GM19397 (cell line): Measurements from ENCODE around the gene PGGHG.
"Not testable (repeated sequence)": the region's sequence is repeated elsewhere in the genome, so short reads cannot be mapped to it uniquely, and the experiment has no call there.

Experiments
- ATAC-seq: cut with Tn5 transposase; IDR thresholded peaks from one replicate; pipeline ENCODE4 v1.9.1; 2021; ENCODE audit warnings: mild to moderate bottlenecking, moderate library complexity; ENCODE audit not compliant: unreplicated experiment

PGGHG gene

DNA sequence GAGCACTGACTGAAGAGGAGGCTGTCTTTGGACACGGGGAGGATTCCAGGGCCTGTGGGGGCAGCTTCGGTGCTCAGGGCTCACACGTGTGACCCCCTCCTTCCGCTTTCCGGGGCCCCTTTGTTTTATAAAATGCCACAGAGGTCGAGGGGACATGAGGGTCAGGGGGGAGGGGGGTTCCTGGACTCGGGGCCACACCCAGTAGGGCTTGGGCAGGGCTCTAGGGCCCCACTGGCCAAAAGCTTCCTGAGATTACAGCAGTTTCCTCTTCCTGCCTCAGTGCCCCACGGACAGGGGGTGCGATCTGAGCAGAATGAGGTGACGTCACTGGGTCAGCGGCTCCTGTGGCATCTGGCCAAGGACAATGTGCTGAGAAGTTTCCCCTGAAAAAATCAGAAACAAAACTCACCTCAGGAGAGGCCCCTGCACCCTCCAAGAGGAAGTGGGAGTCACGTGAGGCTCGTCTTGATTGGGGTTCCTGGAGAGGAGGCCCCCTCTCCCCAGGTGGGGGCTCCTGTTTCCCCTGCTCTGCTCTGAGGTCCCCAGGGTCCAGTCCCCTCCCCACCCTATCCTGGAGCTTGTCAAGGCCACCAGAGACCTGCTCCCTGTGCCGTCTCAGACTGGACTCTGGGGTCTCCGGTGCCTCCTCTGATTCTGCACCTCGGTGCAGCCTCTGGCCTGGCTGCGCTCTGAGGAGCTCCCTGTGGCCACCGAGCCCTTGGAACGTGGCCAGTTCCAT, 38.1 kb downstream of the PGGHG start:
- peak; percentile 51 for ATAC-seq

DNA sequence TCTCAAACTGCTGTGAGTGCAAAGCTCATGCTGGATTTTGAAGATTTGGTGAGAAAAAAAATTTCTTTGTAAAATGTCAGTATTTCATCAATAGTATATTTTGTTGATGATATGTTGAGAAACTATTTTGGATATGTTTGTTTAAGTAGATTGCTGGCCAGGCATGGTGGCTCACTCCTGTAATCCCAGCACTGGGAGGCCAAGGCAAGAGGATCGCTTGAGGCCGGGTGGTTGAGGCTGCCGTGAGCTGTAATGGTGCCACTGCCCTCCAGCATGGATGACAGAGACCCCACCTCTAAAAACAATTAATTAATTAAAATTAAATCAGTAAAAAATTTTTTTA, 38.6 kb downstream of the PGGHG start:
- no peak for ATAC-seq

DNA sequence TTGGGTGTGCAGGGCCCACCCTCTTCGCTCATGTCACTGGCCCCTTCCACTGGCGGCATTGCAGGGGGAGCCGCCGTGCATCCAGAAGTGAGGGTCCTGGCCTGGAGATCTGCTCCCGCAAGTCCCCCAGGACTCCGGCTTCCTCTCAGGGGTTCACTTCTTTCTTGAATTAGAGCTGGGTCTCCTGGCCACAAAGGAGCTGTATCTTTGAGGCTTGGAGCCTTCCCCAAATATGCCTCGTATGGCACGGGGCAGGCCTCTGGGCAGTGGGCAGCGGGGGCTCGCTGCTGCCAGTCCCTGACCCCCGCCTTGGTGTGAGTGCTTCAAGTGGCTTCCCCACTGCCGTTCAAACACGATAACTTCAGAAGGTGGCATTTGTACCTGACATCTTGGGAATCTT, 39.1 kb downstream of the PGGHG start:
- ATAC-seq: no peak

DNA sequence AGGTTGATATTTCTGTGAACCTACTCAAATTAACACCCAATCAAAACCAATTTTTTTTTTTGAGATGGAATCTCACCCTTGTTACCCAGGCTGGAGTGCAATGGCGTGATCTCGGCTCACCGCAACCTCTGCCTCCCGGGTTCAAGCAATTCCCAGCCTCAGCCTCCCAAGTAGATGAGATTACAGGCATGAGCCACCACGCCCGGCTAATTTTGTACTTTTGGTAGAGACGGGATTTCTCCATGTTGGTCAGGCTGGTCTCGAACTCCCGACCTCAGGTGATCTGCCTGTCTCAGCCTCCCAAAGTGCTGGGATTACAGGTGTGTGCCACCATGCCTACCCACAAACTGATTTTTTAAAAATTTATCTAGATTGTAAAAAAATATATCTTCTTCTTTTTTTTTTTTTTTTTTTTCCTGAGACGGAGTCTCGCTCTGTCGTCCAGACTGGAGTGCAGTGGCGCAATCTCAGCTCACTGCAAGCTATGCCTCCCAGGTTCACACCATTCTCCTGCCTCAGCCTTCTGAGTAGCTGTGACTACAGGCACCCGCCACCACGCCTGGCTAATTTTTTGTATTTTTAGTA, 39.7 kb downstream of the PGGHG start:
- not testable (repeated sequence) for ATAC-seq

DNA sequence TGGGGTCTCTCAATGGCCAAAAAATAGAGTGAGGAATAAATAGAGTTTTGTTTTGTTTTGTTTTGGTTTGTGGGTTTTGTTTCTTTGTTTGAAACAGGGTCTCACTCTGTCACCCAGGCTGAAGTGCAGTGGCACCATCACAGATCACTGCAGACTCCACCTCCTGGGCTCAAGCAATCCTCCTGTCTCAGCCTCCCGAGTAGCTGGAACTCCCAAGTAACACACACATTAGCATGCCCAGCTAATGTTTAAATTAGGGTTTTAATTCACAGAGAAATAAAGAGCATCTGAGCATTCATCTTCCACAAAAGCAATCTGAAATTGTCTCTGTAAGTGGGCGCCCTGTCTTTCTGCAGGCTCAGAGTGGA, 40.9 kb downstream of the PGGHG start:
- ATAC-seq: no peak

DNA sequence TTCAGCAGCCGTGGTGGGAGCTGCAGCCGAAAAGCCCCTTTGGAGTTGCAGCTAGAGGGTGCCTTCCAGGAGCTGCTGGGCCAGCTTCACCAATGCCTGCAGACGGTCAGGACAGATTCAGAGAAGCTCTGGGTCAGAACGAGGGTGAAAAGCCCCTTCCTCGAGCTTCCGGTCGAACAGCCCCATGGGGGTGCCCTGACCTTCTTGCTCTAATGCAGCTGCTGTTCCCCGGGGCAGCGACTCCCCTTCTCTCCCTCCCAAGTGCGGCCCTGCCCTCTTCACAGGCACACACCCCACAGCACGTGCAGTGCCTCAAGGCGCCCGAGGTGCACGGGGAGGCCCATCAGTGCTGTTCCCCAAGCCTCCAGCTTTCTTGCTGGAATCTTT, 41.4 kb downstream of the PGGHG start:
- ATAC-seq: no peak

DNA sequence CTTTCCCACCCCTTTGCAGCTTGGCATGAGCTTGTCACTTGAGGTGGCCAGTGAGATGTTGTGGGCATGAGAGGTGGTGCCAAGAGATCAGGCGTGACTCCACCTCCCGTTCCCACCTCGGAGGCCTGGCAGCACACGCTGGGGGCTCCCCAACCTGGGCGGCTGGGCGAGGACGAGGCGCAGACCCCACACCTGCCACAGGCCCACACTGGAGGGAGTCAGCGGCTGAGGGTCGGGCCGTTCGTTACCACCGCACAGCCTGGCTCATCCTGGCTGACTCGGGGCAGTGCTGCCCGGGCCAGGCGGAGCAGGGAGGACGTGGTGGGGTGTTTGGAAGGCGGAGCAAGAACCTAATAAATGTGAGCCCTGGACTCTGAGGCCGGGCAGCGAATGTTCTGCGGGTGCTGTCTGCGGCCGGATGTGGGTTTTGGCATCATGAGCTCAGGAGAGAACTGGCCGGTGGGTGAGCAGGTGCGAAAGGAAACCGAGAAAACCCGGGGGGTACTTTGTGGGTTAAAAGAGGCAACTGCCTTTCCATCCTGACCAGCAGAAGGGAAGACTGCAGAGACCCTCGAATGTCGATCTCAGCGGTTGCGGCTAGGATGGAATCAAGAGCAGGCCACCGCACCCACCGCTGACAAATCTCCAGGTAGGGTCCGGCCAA, 41.9 kb downstream of the PGGHG start:
- ATAC-seq: no peak

DNA sequence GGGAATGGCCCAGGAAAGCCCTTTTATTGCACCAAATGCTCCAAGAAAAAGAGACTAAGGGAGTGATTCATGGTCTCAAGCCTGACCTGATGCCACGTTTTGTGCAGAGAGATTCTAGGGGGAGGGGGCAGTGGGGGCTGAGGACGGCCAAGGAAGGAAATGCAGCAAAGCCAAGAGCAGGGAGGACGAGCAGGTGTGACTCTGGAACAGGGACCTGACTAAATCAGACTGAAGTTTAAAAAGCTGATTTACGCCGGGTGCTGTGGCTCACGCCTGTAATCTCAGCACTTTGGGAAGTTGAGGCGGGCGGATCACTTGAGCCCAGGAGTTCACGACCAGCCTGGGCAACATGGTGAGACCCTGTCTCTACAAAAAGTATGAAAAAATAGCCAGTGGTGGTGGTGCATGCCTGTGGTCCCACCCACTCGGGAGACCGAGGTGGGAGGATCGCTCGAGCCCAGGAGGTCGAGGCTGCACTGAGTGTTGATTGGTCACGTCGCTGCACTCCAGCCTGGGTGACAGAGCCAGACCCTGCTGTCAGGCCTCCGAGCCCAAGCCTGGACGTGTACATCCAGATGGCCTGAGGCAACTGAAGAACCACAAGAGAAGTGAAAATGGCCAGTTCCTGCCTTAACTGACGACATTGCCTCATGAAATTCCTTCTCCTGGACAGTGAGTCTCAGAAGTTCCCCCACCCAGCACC, 42.6 kb downstream of the PGGHG start:
- no peak for ATAC-seq

DNA sequence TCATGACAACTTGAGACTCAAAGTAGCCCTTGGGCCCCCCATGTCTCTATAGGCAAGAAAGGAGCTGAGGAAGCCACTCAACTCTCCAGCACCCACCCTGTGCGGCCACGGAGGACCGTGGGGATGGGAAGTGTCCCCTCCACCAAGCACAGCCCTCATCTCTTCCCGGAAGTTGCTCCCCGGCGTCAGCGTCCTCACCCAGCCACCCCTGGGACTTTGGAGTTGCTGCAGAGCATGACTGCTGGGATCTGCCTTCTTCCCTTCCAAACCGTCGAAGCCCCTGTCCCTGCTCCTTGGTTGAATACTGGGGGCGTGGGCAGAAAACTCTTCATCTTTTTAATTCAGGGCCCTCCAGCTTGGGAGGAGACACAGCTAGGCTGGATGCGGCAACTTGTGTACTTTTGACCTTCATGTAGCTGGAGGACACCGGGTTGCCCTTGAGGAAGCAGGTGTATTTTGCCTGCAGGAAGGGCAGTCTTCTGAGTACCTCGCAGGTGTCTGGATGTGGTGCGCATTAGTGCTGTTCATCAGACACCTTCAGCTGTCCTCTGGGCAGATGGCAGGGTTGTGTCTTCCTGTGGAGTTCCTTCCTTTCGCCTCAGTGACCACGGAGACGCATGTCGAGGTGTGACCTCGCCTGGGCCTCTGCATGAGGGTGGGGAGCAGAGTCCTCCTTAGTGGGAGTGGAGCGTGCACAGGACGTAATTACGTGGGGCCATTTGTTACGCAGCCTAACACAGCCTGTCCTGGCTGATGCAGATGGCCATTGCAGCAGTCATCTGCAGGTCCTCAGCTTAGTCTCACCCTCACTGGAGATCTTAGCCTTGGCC, 43.9 kb downstream of the PGGHG start:
- ATAC-seq: no peak

DNA sequence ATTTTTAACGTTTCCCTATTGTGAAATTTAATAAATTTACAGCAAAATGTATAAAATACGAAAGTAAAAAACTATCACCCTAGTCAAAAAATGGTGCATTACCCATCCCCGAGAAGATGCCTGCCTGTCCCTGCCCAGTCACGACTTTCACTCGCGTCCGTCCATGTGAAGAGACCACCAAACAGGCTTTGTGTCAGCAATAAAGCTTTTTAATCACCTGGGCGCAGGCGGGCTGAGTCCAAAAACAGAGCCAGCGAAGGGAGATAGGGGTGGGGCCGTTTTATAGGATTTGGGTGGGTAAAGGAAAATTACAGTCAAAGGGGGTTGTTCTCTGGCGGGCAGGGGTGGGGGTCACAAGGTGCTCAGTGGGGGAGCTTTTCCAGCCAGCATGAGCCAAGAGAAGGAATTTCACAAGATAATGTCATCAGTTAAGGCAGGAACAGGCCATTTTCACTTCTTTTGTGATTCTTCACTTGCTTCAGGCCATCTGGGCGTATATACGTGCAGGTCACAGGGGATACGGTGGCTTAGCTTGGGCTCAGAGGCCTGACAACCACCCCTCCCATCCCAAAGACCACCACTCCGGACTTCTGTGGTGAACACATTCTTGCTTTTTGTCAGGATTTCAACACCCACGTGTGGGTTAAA, 44.8 kb downstream of the PGGHG start:
- ATAC-seq: not testable (repeated sequence)

DNA sequence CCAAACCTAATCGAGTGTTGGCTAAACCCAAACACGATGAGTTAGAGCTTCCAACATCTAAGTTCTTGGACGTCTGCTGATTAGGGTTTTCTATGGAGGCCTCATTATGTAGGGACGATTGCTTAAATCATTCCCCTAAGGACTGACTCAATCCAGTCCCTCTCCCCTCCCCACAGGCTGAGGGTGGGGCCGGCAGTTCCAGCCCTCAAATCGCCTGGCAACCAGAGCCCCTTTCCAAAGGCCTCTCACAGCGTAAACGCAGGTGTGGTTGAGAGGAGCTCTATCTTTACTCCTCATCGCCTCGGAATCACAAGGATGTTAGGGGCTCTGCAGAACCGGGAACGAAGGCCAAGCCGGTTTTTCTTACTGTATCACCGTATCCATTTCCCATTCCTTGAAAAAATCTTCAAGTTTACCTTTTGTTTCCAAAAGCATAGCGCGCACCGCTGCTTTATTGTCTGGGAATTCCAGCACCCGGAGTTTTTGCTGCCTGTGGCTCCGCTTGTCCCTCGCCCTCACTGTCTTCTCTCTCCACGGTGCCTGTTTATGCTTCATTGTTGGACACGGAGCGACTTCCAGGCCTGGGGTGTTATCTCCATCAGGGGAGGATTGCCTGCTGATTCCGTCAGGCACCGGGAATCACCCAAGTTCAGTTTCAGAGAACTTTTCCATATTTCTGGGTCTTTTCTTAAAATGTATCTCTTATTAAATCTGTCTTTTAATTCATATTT, 45.5 kb downstream of the PGGHG start:
- no peak for ATAC-seq

DNA sequence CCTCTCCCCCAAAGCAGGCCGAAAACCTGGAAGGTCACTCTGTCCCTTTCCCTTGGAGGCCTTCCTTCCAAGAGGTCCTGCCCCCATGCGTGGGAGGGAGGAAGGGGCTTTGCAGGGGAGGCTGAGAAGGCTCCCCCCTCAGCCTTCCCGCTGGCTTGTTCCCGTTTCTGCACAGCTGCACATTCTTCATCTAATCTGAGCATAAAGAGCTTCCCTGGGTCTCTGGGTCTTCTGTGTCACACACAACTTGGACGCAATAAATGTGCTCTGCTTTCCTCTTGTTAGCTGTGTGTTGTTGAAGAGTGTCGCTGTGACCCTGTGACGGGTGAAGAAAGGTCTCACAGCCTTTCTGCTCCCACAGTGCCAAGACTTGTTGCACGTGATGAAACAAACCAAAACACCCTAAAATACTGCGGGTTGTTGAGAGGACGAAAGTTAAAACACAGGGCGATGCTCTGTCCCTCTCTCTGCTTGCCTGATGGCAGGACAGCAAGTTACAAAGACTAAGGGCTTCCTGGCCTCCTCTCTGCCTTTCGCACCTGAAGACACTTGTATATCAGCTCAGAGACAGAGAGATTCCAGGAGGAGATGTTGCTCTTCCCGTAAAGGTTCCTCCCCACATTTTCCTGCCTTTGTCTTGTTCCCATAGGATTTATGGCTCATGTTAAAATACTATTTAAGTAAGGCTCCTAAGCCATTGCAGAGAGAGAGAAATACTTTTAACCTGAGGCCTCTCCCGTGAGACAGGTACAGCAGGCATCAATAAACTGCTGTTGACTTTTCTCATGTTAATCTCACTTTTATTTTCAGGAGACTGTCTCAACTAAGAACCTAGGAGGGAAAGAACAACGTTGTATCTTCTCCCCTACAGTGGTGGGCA, 47.1 kb downstream of the PGGHG start:
- no peak for ATAC-seq

DNA sequence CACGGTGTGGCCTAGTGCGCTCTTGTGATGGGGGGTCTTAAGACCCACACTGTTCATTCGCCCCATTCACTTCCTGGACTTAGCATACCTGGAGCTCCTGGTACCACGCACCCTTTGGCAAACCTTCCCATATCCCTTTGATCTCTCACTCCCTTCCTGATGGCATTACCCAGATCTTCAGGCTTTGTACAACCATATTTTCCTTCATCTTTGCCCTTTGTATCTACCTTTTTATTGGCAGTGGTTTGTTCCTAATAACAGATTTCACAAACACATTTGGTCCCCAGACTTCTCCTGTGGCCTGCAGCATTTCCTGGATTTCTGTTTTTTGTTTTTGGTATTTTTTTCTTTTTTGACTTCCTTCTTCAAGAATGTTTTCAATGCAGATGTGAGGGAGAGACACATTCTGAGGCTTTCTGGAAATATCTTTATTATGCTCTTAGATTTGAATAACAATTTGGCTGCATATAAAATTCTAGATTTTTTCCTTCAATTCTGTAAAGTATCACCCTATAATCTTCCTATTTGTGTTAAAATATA, 47.8 kb downstream of the PGGHG start:
- ATAC-seq: no peak

DNA sequence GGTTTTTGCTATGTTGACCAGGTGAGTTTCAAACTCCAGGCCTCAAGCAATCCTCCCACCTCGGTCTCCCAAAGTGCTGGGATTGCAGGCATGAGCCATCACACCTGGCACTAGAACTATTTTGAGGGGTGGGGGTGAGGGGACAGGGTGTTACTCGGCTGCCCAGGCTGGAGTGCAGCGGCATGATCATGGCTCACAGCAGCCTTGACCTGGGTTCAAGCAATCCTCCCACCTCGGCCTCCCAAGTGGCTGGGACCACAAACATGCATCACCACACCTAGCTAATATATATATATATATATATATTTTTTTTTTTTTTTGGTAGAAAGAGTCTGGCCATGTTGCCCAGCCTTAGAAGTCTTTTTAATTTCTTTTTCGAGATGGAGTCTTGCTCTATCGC, 48.8 kb downstream of the PGGHG start:
- ATAC-seq: no peak

DNA sequence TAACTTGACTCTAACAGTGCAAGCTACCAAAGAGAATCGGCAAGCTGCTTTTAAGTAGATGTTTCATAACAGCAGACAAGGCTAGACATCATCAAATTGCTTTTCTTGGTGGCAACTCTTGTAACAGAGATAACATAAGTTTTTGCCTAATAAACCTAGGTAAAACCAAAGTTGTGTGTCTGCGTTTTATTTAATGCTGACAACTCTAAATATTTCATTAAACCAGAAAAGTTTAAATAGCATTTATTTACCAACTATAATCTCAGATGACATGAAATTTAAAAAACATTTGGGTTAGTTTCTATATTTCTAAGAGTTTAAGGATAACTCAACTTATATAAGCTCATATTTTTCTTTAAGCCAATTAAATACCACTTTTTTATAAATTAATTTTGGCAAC, 51.0 kb downstream of the PGGHG start:
- no peak for ATAC-seq

DNA sequence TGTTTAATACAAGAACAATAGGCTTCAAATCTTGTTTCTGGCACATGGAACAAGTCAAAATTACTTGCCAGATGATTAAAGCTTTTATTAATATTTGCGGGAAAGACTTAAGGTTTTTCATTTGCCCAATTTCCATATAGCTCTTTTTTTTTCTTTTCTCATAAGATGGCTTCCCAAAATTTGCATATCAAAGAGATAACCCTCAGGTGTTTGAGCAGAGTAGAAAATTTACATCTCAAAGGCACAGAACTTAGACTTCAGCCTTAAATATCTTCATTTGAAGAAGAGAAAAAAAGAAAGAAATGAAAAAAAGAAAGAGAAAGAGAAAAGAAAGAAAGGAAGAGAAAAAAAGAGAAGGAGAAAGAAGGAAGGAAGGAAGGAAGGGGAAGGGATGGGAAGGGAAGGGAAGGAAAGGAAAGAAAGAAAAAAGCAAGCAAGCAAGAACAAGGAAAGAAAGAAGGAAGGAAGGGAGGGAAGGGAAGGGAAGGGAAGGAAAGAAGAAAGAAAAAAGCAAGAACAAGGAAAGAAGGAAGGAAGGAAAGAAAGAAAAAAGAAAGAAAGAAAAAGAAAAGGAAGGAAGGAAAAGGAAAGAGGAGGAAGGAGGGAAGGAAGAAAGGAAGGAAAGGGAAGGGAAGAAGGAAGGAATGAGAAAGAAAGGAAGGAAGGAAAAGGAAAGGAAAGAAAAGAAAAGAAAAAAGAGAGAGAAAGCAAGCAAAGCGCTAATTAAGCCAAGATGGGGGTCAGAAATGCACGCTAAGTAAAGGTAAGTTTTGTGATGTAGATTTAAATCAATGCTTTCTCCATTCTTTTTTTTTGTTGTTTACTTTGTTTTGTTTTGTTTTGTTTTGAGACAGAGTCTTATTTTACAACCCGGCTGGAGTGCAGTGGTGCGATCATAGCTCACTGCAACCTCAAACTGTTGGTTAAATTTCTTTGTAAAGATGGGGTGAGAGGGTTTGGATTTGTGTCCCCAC, 51.9 kb downstream of the PGGHG start:
- no peak for ATAC-seq

DNA sequence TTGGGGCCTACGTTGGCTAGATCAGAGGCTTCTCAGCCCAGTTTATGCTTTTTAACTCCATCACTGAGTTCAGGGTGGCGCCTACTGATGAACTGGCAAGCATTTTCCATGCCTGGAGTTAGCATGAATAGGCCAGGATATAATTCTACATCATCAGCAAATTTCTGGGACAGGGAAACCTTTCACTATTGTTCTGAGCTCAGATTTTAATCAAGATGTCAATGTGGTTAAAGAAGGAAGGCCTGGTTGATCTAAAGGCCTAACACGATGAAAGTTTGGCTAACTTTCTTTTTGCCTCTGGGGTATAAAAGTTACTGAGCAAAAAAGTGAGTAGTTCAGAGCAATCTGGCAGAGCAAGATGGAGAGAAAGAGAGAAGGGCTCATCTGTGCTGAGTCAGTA, 53.4 kb downstream of the PGGHG start:
- ATAC-seq: no peak
